DND-41 (cell line): Measurements from ENCODE around the gene DVL2.
"Not testable (repeated sequence)": the region's sequence is repeated elsewhere in the genome, so short reads cannot be mapped to it uniquely, and the experiment has no call there.

Source experiments
- ATAC-seq: fragments of 200-7000 bp; cut with Tn5 transposase; 3 replicates; pipeline ENCODE4 v1.9.1; 2021; ENCODE audit warnings: low read depth; ENCODE audit not compliant: insufficient read depth
- DNase-seq: peaks from one replicate; pipeline ENCODE4 v3.0.0-alpha.2; 2020
- H2AFZ ChIP-seq: 2 replicates; pipeline ENCODE4 v1.6.0; 2012; ENCODE audit warnings: low read depth, low read length
- H3K27ac ChIP-seq: 2 replicates; pipeline ENCODE4 v1.5.1; 2012; ENCODE audit warnings: low read length, inconsistent platforms
- H3K27me3 ChIP-seq: fragments of 200-600 bp; sonication (generic); 2 replicates; pipeline ENCODE4 v1.6.0; 2012; ENCODE audit warnings: low read length, mild to moderate bottlenecking, inconsistent platforms; ENCODE audit not compliant: insufficient read depth, poor library complexity
- H3K36me3 ChIP-seq: 2 replicates; pipeline ENCODE4 v1.5.1; 2012; ENCODE audit warnings: low read length, inconsistent platforms; ENCODE audit not compliant: insufficient read depth
- H3K4me1 ChIP-seq: 2 replicates; pipeline ENCODE4 v1.5.1; 2012; ENCODE audit warnings: mild to moderate bottlenecking, low read length; ENCODE audit not compliant: insufficient read depth
- H3K4me2 ChIP-seq: 2 replicates; pipeline ENCODE4 v1.6.0; 2012; ENCODE audit warnings: mild to moderate bottlenecking, moderate library complexity, low read length, inconsistent platforms; ENCODE audit not compliant: insufficient read depth
- H3K4me3 ChIP-seq, 2 experiments: fragments of 200-600 bp in 1 of 2; shearing (Covaris generic) in 1 of 2; 2 replicates each; pipeline ENCODE4 v1.5.1; 2012 to 2016; ENCODE audit warnings: inconsistent platforms in 2 of 2, low read length in 2 of 2, mild to moderate bottlenecking in 2 of 2, low read depth in 1 of 2, moderate library complexity in 1 of 2
- H3K79me2 ChIP-seq: 2 replicates; pipeline ENCODE4 v1.6.0; 2012; ENCODE audit warnings: low read length, inconsistent platforms; ENCODE audit not compliant: insufficient read depth
- H3K9ac ChIP-seq: 2 replicates; pipeline ENCODE4 v1.6.0; 2012; ENCODE audit warnings: low read depth, mild to moderate bottlenecking, inconsistent platforms, low read length, moderate library complexity
- H3K9me3 ChIP-seq: 2 replicates; pipeline ENCODE4 v1.5.1; 2012; ENCODE audit warnings: low read length, moderate library complexity, mild to moderate bottlenecking, inconsistent platforms; ENCODE audit not compliant: insufficient read depth, severe bottlenecking
- H4K20me1 ChIP-seq: 2 replicates; pipeline ENCODE4 v1.6.0; 2012; ENCODE audit warnings: low read length; ENCODE audit not compliant: insufficient read depth
- CTCF ChIP-seq: IDR thresholded peaks from 2 replicates; pipeline ENCODE4 v1.5.1; 2012; ENCODE audit warnings: borderline replicate concordance, low read length, moderate library complexity, mild to moderate bottlenecking; ENCODE audit not compliant: poor library complexity, severe bottlenecking; ENCODE audit errors: extremely low read depth
- EZH2 ChIP-seq: IDR thresholded peaks from 3 replicates; pipeline ENCODE4 v1.6.1; 2012; ENCODE audit warnings: borderline replicate concordance, low read depth, mild to moderate bottlenecking, moderate library complexity, low read length, inconsistent platforms; ENCODE audit not compliant: severe bottlenecking

DVL2 gene

GRCh38 chr17:7248796-7249195, 14.5 kb upstream of the DVL2 start:
- H2AFZ ChIP-seq, result no peak overlapping the region
- ATAC-seq, result no peak
- peaks cover 40% of the 10 kb centered on the region for H3K36me3 ChIP-seq
- H4K20me1 ChIP-seq, result peaks cover 46% of the 10 kb centered on the region
- H3K27ac ChIP-seq, result peak overlapping the region; percentile 18; the same call in 1 of the 2 replicates
- DNase-seq, result no peak
- H3K79me2 ChIP-seq, result peaks cover 76% of the 10 kb centered on the region
- peaks cover 45% of the 10 kb centered on the region for H3K4me1 ChIP-seq
- peak overlapping the region; percentile 79 for H3K4me2 ChIP-seq
- H3K4me3 ChIP-seq, result peak overlapping the region in 1 of 2 experiments; percentile 7; a peak in 1 of 4 replicates
- H3K9me3 ChIP-seq, result no peaks in the 10 kb centered on the region
- TF ChIP-seq EZH2 (no peak), CTCF (no peak)
- peak overlapping the region; percentile 88 for H3K9ac ChIP-seq
- no peaks in the 10 kb centered on the region for H3K27me3 ChIP-seq

- no peak overlapping the region for H3K4me3 ChIP-seq
- H4K20me1 ChIP-seq, result peaks cover 50% of the 10 kb centered on the region
- H3K36me3 ChIP-seq, result peaks cover 39% of the 10 kb centered on the region
- H3K79me2 ChIP-seq, result peaks cover 70% of the 10 kb centered on the region
- H3K9ac ChIP-seq, result no peak overlapping the region
- ATAC-seq (no peak), DNase-seq (no peak)
- TF ChIP-seq EZH2 (no peak), CTCF (no peak)
- no peak overlapping the region for H2AFZ ChIP-seq
- H3K4me1 ChIP-seq, result peaks cover 44% of the 10 kb centered on the region
- no peaks in the 10 kb centered on the region for H3K27me3 ChIP-seq
- no peaks in the 10 kb centered on the region for H3K9me3 ChIP-seq
- H3K4me2 ChIP-seq, result no peak overlapping the region
- no peak overlapping the region for H3K27ac ChIP-seq
These were observed 12.5 kb upstream of the DVL2 start for GRCh38 chr17:7246779-7247178.

- H2AFZ ChIP-seq, H3K27me3 ChIP-seq, DNase-seq, H3K9ac ChIP-seq, ATAC-seq, H3K27ac ChIP-seq, H3K4me3 ChIP-seq, H3K9me3 ChIP-seq, H3K4me2 ChIP-seq: not testable (repeated sequence)
- Histone ChIP-seq H3K79me2 (peaks cover 60% of the 10 kb centered on the region), H4K20me1 (peaks cover 29% of the 10 kb centered on the region), H3K4me1 (peaks cover 46% of the 10 kb centered on the region), H3K36me3 (peaks cover 49% of the 10 kb centered on the region)
These were observed 9.5 kb upstream of the DVL2 start for GRCh38 chr17:7243838-7244237.

GRCh38 chr17:7243453-7243729, 9.1 kb upstream of the DVL2 start:
- Histone ChIP-seq H3K4me3 (peak overlapping the region in 1 of 2 experiments; percentile 87; a peak in 3 of 4 replicates), H3K9ac (peak overlapping the region; percentile 66), H3K27me3 (no peaks in the 10 kb centered on the region), H2AFZ (peak overlapping the region; percentile 55; the same call in 1 of the 2 replicates), H3K4me2 (peak overlapping the region; percentile 72), H3K4me1 (peaks cover 41% of the 10 kb centered on the region), H4K20me1 (peaks cover 25% of the 10 kb centered on the region), H3K9me3 (no peaks in the 10 kb centered on the region), H3K79me2 (peaks cover 60% of the 10 kb centered on the region), H3K36me3 (peaks cover 46% of the 10 kb centered on the region), H3K27ac (peak overlapping the region; percentile 94)
- TF ChIP-seq EZH2, result no peak
- TF ChIP-seq CTCF, result no peak
- DNase-seq (no peak), ATAC-seq (no peak)
